Mucosa of descending colon (tissue), 3 donors: Measurements from ENCODE around the gene CPVL. TPM values are rescaled to one million over a fixed set of nuclear protein-coding genes. Genes with fewer than 3 reads are reported as not detected.

Experiments
- ATAC-seq: fragments of 200-7000 bp; cut with Tn5 transposase; one replicate; pipeline ENCODE4 v1.9.1; 2020; ENCODE audit warnings: mild to moderate bottlenecking, moderate library complexity
- DNase-seq, 3 donors: peaks; one replicate each; pipeline ENCODE4 v3.0.0-alpha.2; 2020
- H3K36me3 ChIP-seq: fragments of 200-600 bp; one replicate; pipeline ENCODE4 v1.8.0; 2021; ENCODE audit warnings: low read depth, mild to moderate bottlenecking
- H3K4me1 ChIP-seq: fragments of 200-600 bp; one replicate; pipeline ENCODE4 v1.8.0; 2021; ENCODE audit warnings: low read depth, mild to moderate bottlenecking
- H3K4me3 ChIP-seq: fragments of 200-600 bp; one replicate; pipeline ENCODE4 v1.8.0; 2021; ENCODE audit warnings: mild to moderate bottlenecking
- H3K9me3 ChIP-seq: fragments of 200-600 bp; one replicate; pipeline ENCODE4 v1.8.0; 2021; ENCODE audit warnings: mild to moderate bottlenecking
- CTCF ChIP-seq: fragments of 200-600 bp; IDR thresholded peaks from one replicate; pipeline ENCODE4 v1.8.0; 2022; ENCODE audit warnings: antibody characterized with exemption, mild to moderate bottlenecking
- intact Hi-C, 2 donors: fragments of 100-400 bp; cut with DNase I in 1 of 2; cut with micrococcal nuclease in 1 of 2; formaldehyde crosslinking; loops; one replicate each; pipeline versions ENCODE4 v1.11.0 to v1.11.1; 2022; cut with DNase I, micrococcal nuclease
- total RNA-seq, 3 donors: library from RNA; stranded (reverse); fragmentation: NEBNext Ultra II Directional in 2 of 3; extraction: Animal tissue kit (Norgen Biotek cat#: 25700) in 2 of 3; gene quantifications; one replicate each; pipeline versions ENCODE4 v1.2.1 to v1.2.4, GENCODE V29; 2021 to 2023
- donor health status: DM: no; HTN: no; CAD: no; lungs with moderate emphysema.
- donor health status: DM: no; HTN: no; CAD: no.
- donor health status: DM: no; HTN: yes; CAD: no.

CPVL gene
- total RNA-seq, 3 donors from 2014 or later: 8.1 to 20.0 (median 10.5) TPM

GRCh38 chr7:28958980-28959347 lies 187.4 kb downstream of the CPVL start:
- no peaks in the 10 kb centered on the region for H3K36me3 ChIP-seq
- H3K9me3 ChIP-seq: no peaks in the 10 kb centered on the region
- TF ChIP-seq CTCF: no peak
- ATAC-seq (no peak), DNase-seq (no peak)
- peaks cover 24% of the 10 kb centered on the region for H3K4me1 ChIP-seq
- no peak overlapping the region for H3K4me3 ChIP-seq
- intact Hi-C loops: no loop called here

GRCh38 chr7:28958235-28958979 lies 187.9 kb downstream of the CPVL start, which contains the start of gene TRIL:
TRIL (minus strand) TSS chr7:28958330; CDS start chr7:28958046, 284 bp downstream.
- peak; percentile 69 to 76 (median 75) for DNase-seq
- TF ChIP-seq CTCF: no peak
- no peak within 1 kb of the TSS for H3K4me3 ChIP-seq
- intact Hi-C loops: no loop called here
- H3K4me1 ChIP-seq: peaks cover 24% of the 10 kb centered on the region
- H3K9me3 ChIP-seq: no peaks in the 10 kb centered on the region
- peak; percentile 5 for ATAC-seq
- no peaks in the 10 kb centered on the region for H3K36me3 ChIP-seq

- ATAC-seq: peak; percentile 2
- TF ChIP-seq CTCF: no peak
- DNase-seq: peak in 2 of 3 donors; percentile 17 to 52
- Histone ChIP-seq H3K9me3 (no peaks in the 10 kb centered on the region), H3K36me3 (no peaks in the 10 kb centered on the region), H3K4me3 (no peak overlapping the region), H3K4me1 (peaks cover 24% of the 10 kb centered on the region)
- intact Hi-C loops: no loop called here
These were observed 188.5 kb downstream of the CPVL start for GRCh38 chr7:28957751-28958234.

- ATAC-seq (peak; percentile 49), DNase-seq (peak in 2 of 3 donors; percentile 24 to 63)
- H3K4me3 ChIP-seq: peak overlapping the region; percentile 21
- no peak for TF ChIP-seq CTCF
- no peaks in the 10 kb centered on the region for H3K36me3 ChIP-seq
- H3K9me3 ChIP-seq: no peaks in the 10 kb centered on the region
- intact Hi-C loops: no loop called here
- H3K4me1 ChIP-seq: peaks cover 24% of the 10 kb centered on the region
These were observed 189.1 kb downstream of the CPVL start for GRCh38 chr7:28957064-28957750.

GRCh38 chr7:28956608-28957063 lies 189.7 kb downstream of the CPVL start:
- ATAC-seq (peak; percentile 71), DNase-seq (peak; percentile 76 to 82 (median 76))
- intact Hi-C loops: no loop called here
- peaks cover 24% of the 10 kb centered on the region for H3K4me1 ChIP-seq
- peak overlapping the region; percentile 21 for H3K4me3 ChIP-seq
- peak; percentile 29 for TF ChIP-seq CTCF
- no peaks in the 10 kb centered on the region for H3K36me3 ChIP-seq
- no peaks in the 10 kb centered on the region for H3K9me3 ChIP-seq
